IMR-90 (cell line): ENCODE results near the gene ARRB1. TPM values are rescaled to one million over a fixed set of nuclear protein-coding genes. Genes with fewer than 3 reads are reported as not detected.

Experiments used
- ATAC-seq: fragments of 200-7000 bp; cut with Tn5 transposase; 2 replicates; pipeline ENCODE4 v1.9.1; 2020; ENCODE audit warnings: low read depth, mild to moderate bottlenecking, moderate library complexity
- BruUV-seq: library from RNA; stranded (reverse); fragments of 400-500 nt; replicated peaks from 2 replicates; lab custom pipeline; 2021; lab: Mats Ljungman, UMichigan
- CTCF ChIA-PET: fragments of 300-600 bp; formaldehyde crosslinking; extraction: SDS; loops from one replicate; lab custom pipeline; 2021; ENCODE audit warnings: antibody characterized with exemption; lab: Yijun Ruan, JAX
- POLR2A ChIA-PET: fragments of 300-600 bp; sonication (Branson Sonifier 250); formaldehyde crosslinking; loops from one replicate; lab custom pipeline; 2022; ENCODE audit warnings: antibody characterized with exemption; ENCODE audit not compliant: unreplicated experiment; lab: Charles Lee
- DNase-seq: peaks from one replicate; pipeline ENCODE4 v3.0.0; 2013
- H2AFZ ChIP-seq: replicated peaks from 2 replicates; pipeline ENCODE3; 2013; ENCODE audit warnings: low read length, mild to moderate bottlenecking; ENCODE audit not compliant: poor library complexity
- H2AK5ac ChIP-seq: 2 replicates; pipeline ENCODE4 v1.6.1; 2013; ENCODE audit warnings: low read depth, low read length, inconsistent platforms
- H2AK9ac ChIP-seq: replicated peaks from 2 replicates; pipeline ENCODE3; 2013; ENCODE audit warnings: mild to moderate bottlenecking, low read depth, low read length, moderate library complexity; ENCODE audit not compliant: poor library complexity
- H2BK120ac ChIP-seq: 2 replicates; pipeline ENCODE4 v1.6.1; 2013; ENCODE audit warnings: low read depth, low read length, inconsistent platforms
- H2BK15ac ChIP-seq: 3 replicates; pipeline ENCODE4 v1.6.1; 2013; ENCODE audit warnings: low read depth, low read length, inconsistent platforms
- H2BK20ac ChIP-seq: 2 replicates; pipeline ENCODE4 v1.6.1; 2013; ENCODE audit warnings: low read depth, mild to moderate bottlenecking, inconsistent platforms, low read length, moderate library complexity
- H2BK5ac ChIP-seq: 2 replicates; pipeline ENCODE4 v1.6.1; 2013; ENCODE audit warnings: mild to moderate bottlenecking, low read depth, low read length, inconsistent platforms; ENCODE audit not compliant: poor library complexity, severe bottlenecking
- H3K14ac ChIP-seq: replicated peaks from 2 replicates; pipeline ENCODE4 v1.6.1; 2013; ENCODE audit warnings: low read depth, low read length, inconsistent platforms
- H3K18ac ChIP-seq: 2 replicates; pipeline ENCODE4 v1.6.1; 2013; ENCODE audit warnings: low read depth, low read length, control low read depth
- H3K23ac ChIP-seq: 2 replicates; pipeline ENCODE4 v1.6.1; 2013; ENCODE audit warnings: low read depth, low read length, inconsistent platforms
- H3K27ac ChIP-seq: 2 replicates; pipeline ENCODE4 v1.5.1; 2013; ENCODE audit warnings: mild to moderate bottlenecking, control low read depth, low read length; ENCODE audit not compliant: insufficient read depth
- H3K27me3 ChIP-seq: 2 replicates; pipeline ENCODE4 v1.6.1; 2013; ENCODE audit warnings: low read length; ENCODE audit not compliant: control insufficient read depth, insufficient read depth
- H3K36me3 ChIP-seq: 2 replicates; pipeline ENCODE4 v1.6.1; 2013; ENCODE audit warnings: low read length, mixed read lengths; ENCODE audit not compliant: control insufficient read depth, insufficient read depth
- H3K4ac ChIP-seq: 2 replicates; pipeline ENCODE4 v1.6.1; 2013; ENCODE audit warnings: low read depth, low read length, inconsistent platforms
- H3K4me1 ChIP-seq: 2 replicates; pipeline ENCODE4 v1.6.1; 2013; ENCODE audit warnings: low read length, mixed read lengths; ENCODE audit not compliant: control insufficient read depth, insufficient read depth
- H3K4me2 ChIP-seq: 2 replicates; pipeline ENCODE4 v1.6.1; 2013; ENCODE audit warnings: low read depth, mild to moderate bottlenecking, control low read depth, low read length, moderate library complexity
- H3K4me3 ChIP-seq: 2 replicates; pipeline ENCODE4 v1.5.1; 2013; ENCODE audit warnings: low read depth, mild to moderate bottlenecking, control low read depth, low read length, moderate library complexity; ENCODE audit not compliant: insufficient read depth
- H3K56ac ChIP-seq: 2 replicates; pipeline ENCODE4 v1.6.1; 2013; ENCODE audit warnings: low read length, inconsistent platforms; ENCODE audit not compliant: insufficient read depth; ENCODE audit errors: extremely low read depth
- H3K79me1 ChIP-seq, 2 experiments: 2 replicates each; pipeline ENCODE4 v1.6.1; 2013; ENCODE audit warnings: low read length in 2 of 2, inconsistent platforms in 1 of 2, low read depth in 1 of 2
- H3K9ac ChIP-seq: 2 replicates; pipeline ENCODE4 v1.6.1; 2013; ENCODE audit warnings: low read depth, low read length, control low read depth
- H3K9me1 ChIP-seq: 2 replicates; pipeline ENCODE4 v1.6.1; 2013; ENCODE audit warnings: low read length, inconsistent platforms; ENCODE audit not compliant: insufficient read depth
- H3K9me3 ChIP-seq: 2 replicates; pipeline ENCODE4 v1.6.1; 2013; ENCODE audit warnings: low read length; ENCODE audit not compliant: control insufficient read depth, insufficient read depth
- H4K20me1 ChIP-seq: 2 replicates; pipeline ENCODE4 v1.6.1; 2013; ENCODE audit warnings: low read length, inconsistent platforms; ENCODE audit not compliant: insufficient read depth
- H4K5ac ChIP-seq: 2 replicates; pipeline ENCODE4 v1.6.1; 2013; ENCODE audit warnings: mild to moderate bottlenecking, low read depth, low read length, control low read depth
- H4K8ac ChIP-seq, 2 experiments: 2 replicates each; pipeline ENCODE4 v1.6.1; 2013; ENCODE audit warnings: low read depth in 2 of 2, low read length in 2 of 2, control low read depth in 1 of 2, inconsistent platforms in 1 of 2
- H4K91ac ChIP-seq: 2 replicates; pipeline ENCODE4 v1.6.1; 2013; ENCODE audit warnings: low read depth, low read length, inconsistent platforms; ENCODE audit not compliant: insufficient read depth
- BHLHE40 ChIP-seq: fragments of 150-350 bp; IDR thresholded peaks from 2 replicates; pipeline ENCODE4 v1.6.1; 2016; ENCODE audit warnings: mild to moderate bottlenecking, low read depth, low read length
- CEBPB ChIP-seq: IDR thresholded peaks from 2 replicates; pipeline ENCODE4 v1.6.1; 2012; ENCODE audit warnings: low read depth, low read length, improper control_type of control experiment
- CHD1 ChIP-seq: IDR thresholded peaks from 2 replicates; pipeline ENCODE4 v1.6.1; 2012; ENCODE audit warnings: low read depth, low read length, improper control_type of control experiment
- ELK1 ChIP-seq: fragments of 150-350 bp; IDR thresholded peaks from 2 replicates; pipeline ENCODE4 v1.6.1; 2016; ENCODE audit warnings: low read depth, mild to moderate bottlenecking, low read length, moderate library complexity, borderline replicate concordance
- FOS ChIP-seq: fragments of 150-350 bp; IDR thresholded peaks from 2 replicates; pipeline ENCODE4 v1.6.1; 2016; ENCODE audit warnings: low read depth, low read length
- MAFK ChIP-seq: IDR thresholded peaks from 2 replicates; pipeline ENCODE4 v1.6.1; 2012; ENCODE audit warnings: low read depth, low read length, improper control_type of control experiment
- MXI1 ChIP-seq: IDR thresholded peaks from 2 replicates; pipeline ENCODE4 v1.6.1; 2012; ENCODE audit warnings: low read depth, mild to moderate bottlenecking, low read length, moderate library complexity, borderline replicate concordance
- NFE2L2 ChIP-seq: fragments of 150-350 bp; IDR thresholded peaks from 2 replicates; pipeline ENCODE4 v1.6.1; 2016; ENCODE audit warnings: low read depth, mild to moderate bottlenecking, low read length
- POLR2A ChIP-seq: IDR thresholded peaks from 2 replicates; pipeline ENCODE4 v1.6.1; 2012; ENCODE audit warnings: mild to moderate bottlenecking, low read depth, low read length
- RAD21 ChIP-seq: IDR thresholded peaks from 2 replicates; pipeline ENCODE4 v1.6.1; 2012; ENCODE audit warnings: low read length, improper control_type of control experiment
- RCOR1 ChIP-seq: IDR thresholded peaks from 2 replicates; pipeline ENCODE4 v1.6.1; 2012; ENCODE audit warnings: mild to moderate bottlenecking, low read length, improper control_type of control experiment; ENCODE audit not compliant: insufficient replicate concordance
- RFX5 ChIP-seq: IDR thresholded peaks from 2 replicates; pipeline ENCODE4 v1.8.0; 2012; ENCODE audit warnings: low read depth, mild to moderate bottlenecking, low read length, moderate library complexity
- SMC3 ChIP-seq: fragments of 150-350 bp; IDR thresholded peaks from 2 replicates; pipeline ENCODE4 v1.6.1; 2016; ENCODE audit warnings: low read depth, mild to moderate bottlenecking, antibody characterized with exemption, low read length, moderate library complexity
- USF2 ChIP-seq: fragments of 150-350 bp; IDR thresholded peaks from 2 replicates; pipeline ENCODE4 v1.6.1; 2017; ENCODE audit warnings: mild to moderate bottlenecking, antibody characterized with exemption, low read length, low read depth
- WGBS, 2 experiments: methylation state at CpG; one replicate each; pipeline versions ENCODE4 v1.1.5 to v1.1.7; 2013; ENCODE audit warnings: missing lambda C conversion rate in 2 of 2; ENCODE audit not compliant: insufficient read length in 1 of 2; ENCODE audit errors: extremely low coverage in 2 of 2; 5-methylcytosine and 5-hydroxymethylcytosine counted together
- dilution Hi-C: fragments of 300-500 bp; cut with HindIII; formaldehyde crosslinking; loops from one replicate; pipeline ENCODE4 v1.14.3; 2018; ENCODE audit warnings: low sequenced_read_pairs; ENCODE audit not compliant: unreplicated experiment
- in situ Hi-C: fragments of 300-500 bp; cut with MboI; formaldehyde crosslinking; loops from 3 replicates; pipeline ENCODE4 v1.14.3; 2019; ENCODE audit warnings: low sequenced_read_pairs, inconsistent platforms, mixed read lengths
- intact Hi-C: fragments of 100-400 bp; cut with micrococcal nuclease; formaldehyde crosslinking; loops from 2 replicates; pipeline ENCODE4 v1.10.0; 2022
- polyA plus RNA-seq, 3 experiments: library from polyadenylated mRNA; depleted of rRNA; stranded (reverse); fragments of >200 nt; gene quantifications; 2 replicates each; pipeline ENCODE4 v1.2.3, GENCODE V29; 2012; ENCODE audit warnings: low replicate concordance in 1 of 3
- total RNA-seq: library from RNA; depleted of rRNA; stranded (reverse); fragments of >200 nt; gene quantifications from 2 replicates; pipeline ENCODE4 v1.2.3, GENCODE V29; 2012
- TF ChIP-seq, protein P1 (sequence below): conservative IDR thresholded peaks from 2 replicates; pipeline ENCODE4 v1.5.1; 2012; ENCODE audit warnings: mild to moderate bottlenecking, low read depth, low read length, improper control_type of control experiment

The ARRB1 gene
- total and polyA plus RNA-seq, 2 of the 4 experiments (the other 2 are of a cell fraction) = 11.0 to 17.4 TPM

GRCh38 chr11:75214411-75214821, 137.0 kb downstream of the ARRB1 start:
- Histone ChIP-seq H3K4ac (no peak overlapping the region), H4K20me1 (peaks cover 3% of the 10 kb centered on the region; the same call in 1 of the 2 replicates), H3K4me2 (no peak overlapping the region), H3K9ac (no peak overlapping the region), H2AFZ (no peak overlapping the region), H3K23ac (no peak overlapping the region), H2BK20ac (no peak overlapping the region), H4K91ac (no peak overlapping the region), H2AK5ac (no peak overlapping the region), H3K27me3 (peaks cover 11% of the 10 kb centered on the region), H2BK5ac (no peak overlapping the region), H2AK9ac (no peak overlapping the region), H3K4me1 (no peaks in the 10 kb centered on the region), H3K9me1 (no peaks in the 10 kb centered on the region), H3K4me3 (no peak overlapping the region), H3K14ac (no peak overlapping the region), H4K8ac (no peak overlapping the region), H3K27ac (no peak overlapping the region), H2BK15ac (no peak overlapping the region), H3K18ac (no peak overlapping the region), H3K9me3 (no peaks in the 10 kb centered on the region), H2BK120ac (no peak overlapping the region), H3K79me1 (no peaks in the 10 kb centered on the region), H3K36me3 (no peaks in the 10 kb centered on the region), H4K5ac (no peak overlapping the region), H3K56ac (no peak overlapping the region)
- TF ChIP-seq BHLHE40 = no peak
- TF ChIP-seq, protein P1, sequence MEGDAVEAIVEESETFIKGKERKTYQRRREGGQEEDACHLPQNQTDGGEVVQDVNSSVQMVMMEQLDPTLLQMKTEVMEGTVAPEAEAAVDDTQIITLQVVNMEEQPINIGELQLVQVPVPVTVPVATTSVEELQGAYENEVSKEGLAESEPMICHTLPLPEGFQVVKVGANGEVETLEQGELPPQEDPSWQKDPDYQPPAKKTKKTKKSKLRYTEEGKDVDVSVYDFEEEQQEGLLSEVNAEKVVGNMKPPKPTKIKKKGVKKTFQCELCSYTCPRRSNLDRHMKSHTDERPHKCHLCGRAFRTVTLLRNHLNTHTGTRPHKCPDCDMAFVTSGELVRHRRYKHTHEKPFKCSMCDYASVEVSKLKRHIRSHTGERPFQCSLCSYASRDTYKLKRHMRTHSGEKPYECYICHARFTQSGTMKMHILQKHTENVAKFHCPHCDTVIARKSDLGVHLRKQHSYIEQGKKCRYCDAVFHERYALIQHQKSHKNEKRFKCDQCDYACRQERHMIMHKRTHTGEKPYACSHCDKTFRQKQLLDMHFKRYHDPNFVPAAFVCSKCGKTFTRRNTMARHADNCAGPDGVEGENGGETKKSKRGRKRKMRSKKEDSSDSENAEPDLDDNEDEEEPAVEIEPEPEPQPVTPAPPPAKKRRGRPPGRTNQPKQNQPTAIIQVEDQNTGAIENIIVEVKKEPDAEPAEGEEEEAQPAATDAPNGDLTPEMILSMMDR = peak; percentile 41
- TF ChIP-seq MXI1 = no peak
- no peak for TF ChIP-seq CHD1
- no peak for TF ChIP-seq MAFK
- peak; percentile 36; the same call in 1 of the 2 replicates for TF ChIP-seq SMC3
- no peak for TF ChIP-seq CEBPB
- TF ChIP-seq RAD21 = peak; percentile 38
- TF ChIP-seq RFX5 = no peak
- no peak for TF ChIP-seq ELK1
- no peak for TF ChIP-seq FOS
- no peak for TF ChIP-seq POLR2A
- TF ChIP-seq NFE2L2 = no peak
- peak; percentile 75 for TF ChIP-seq RCOR1
- TF ChIP-seq USF2 = no peak
- ChIA-PET CTCF (interaction anchor here (1.1 to 1.6 kb wide), 2 partner anchors 9 to 28 kb away, joined by 6 to 7 read pairs; no protein-coding TSS in a partner anchor), POLR2A (no interaction called here)
- dilution Hi-C loops = no loop called here
- no CpG with 5 or more reads among the region's 8 CpGs for WGBS, 2 experiments
- DNase-seq (peak; percentile 72), ATAC-seq (peak; percentile 95)
- BruUV-seq = no TSS peak
- in situ Hi-C loops = no loop called here
- intact Hi-C loops = loop anchor here (1.0 kb wide), 1 partner anchor 19 kb away; no protein-coding TSS in a partner anchor
